ENCODE measurements around the gene APOL2.
A peak's percentile ranks its signal among the peaks of the same experiment; 100 is the strongest.
"Not testable (repeated sequence)": the region's sequence is repeated elsewhere in the genome, so short reads cannot be mapped to it uniquely, and the experiment has no call there.

APOL2 gene

DNA sequence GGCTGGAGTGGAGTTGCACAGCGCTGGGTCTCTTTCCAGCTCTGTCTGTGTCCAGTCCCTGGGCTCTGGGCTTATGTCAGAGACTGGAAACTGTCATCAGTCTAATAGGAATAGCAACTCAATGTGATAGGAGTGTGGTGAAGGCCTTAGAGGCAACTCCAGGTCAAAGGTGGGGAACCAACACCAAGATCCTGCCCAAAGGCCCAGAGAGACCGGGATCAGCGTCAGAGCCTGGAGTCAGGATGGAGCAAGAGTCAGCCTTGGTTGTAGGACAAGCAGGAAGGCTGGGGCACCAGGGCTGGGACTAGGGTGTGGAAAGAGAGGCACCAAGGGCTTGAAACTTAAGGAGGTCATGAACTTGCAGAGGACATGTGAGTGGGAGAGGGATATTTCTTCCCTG, 23.0 kb upstream of the APOL2 start:
- not testable (repeated sequence) for DNase-seq

DNA sequence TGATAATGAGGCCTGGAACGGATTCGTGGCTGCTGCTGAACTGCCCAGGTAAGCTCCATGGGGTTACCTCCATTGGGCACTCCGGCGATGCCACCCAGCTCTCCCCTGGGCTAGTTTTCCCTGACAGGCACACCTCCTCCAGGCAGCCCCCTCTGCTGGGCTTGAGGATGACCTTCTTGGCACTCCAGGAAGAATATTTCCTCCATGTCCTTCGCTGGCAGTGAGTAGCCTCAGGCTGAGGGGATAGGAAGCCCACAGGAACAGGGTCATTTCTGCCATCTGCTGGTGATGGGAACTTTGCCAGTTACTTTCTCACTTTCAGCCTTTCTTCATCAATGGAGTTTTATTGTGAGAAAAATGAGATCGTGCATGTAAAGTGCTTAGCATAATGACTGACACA, 22.3 kb upstream of the APOL2 start:
- DNase-seq: not testable (repeated sequence)

DNA sequence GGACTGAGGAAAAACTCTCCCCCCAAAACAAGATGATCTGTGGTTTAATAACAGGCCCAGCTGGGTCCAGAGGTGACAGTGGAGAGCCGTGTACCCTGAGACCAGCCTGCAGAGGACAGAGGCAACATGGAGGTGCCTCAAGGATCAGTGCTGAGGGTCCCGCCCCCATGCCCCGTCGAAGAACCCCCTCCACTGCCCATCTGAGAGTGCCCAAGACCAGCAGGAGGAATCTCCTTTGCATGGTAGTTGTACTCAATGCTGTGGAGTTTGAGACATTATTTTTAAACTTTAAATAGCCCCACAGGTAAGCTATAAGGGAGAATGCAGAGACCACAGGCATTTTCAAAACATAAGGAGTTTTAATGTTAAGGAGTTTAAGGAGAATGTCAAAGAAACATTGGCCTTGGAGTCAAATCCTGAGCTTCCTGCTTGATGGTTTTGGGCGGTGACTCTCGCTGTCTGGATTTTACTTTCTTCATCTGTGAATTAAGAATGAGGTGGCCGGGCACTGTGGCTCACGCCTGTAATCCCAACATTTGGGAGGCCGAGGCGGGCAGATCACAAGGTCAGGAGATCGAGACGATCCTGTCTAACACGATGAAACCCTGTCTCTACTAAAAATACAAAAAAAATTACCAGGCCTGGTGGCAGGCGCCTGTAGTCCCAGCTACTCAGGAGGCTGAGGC, 20.4 kb upstream of the APOL2 start:
- no peak for DNase-seq

DNA sequence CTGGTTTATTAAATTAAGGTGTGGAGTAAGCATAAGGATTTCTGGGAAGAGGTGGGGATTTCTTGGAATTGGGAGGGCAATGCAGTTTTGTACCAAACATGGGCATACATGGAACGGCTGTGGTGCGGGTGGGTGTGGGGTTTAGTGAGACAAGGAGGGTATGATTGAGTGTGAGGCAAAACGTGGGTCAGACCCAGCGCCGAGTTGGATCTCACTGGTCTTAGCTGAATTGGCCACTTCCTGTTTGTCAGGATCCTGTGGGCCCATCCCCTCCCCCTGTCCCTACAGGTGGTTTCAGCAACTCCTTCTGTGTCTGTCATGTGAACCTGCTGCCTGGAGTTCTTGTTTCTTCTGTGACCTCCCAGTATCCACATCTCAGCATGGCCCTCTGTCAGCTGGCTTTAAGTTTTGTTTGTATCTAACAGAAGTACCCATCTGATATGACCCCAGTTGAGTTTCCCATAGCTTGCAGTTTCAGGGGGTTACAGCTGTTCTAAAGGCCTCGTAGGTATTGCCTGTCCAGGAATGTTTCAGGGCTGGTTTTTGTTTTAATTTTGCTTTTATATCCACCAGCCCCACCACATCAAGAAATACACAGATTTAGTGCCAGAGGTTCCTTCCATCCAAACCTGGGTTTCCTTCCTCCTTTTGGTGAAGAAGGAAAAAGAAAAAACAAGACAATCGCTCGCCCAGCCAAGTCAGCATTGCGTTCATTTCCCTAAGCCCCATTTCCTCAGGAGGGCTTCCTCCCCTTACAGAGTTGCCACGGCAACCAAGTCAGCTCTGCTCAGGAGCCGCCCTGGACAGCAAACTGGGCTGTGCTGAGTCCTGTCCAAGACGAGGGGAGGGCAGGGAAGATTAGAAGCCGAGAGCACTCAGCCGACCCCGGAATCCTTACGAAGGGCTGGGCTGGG, 19.6 kb upstream of the APOL2 start:
- DNase-seq: no peak

DNA sequence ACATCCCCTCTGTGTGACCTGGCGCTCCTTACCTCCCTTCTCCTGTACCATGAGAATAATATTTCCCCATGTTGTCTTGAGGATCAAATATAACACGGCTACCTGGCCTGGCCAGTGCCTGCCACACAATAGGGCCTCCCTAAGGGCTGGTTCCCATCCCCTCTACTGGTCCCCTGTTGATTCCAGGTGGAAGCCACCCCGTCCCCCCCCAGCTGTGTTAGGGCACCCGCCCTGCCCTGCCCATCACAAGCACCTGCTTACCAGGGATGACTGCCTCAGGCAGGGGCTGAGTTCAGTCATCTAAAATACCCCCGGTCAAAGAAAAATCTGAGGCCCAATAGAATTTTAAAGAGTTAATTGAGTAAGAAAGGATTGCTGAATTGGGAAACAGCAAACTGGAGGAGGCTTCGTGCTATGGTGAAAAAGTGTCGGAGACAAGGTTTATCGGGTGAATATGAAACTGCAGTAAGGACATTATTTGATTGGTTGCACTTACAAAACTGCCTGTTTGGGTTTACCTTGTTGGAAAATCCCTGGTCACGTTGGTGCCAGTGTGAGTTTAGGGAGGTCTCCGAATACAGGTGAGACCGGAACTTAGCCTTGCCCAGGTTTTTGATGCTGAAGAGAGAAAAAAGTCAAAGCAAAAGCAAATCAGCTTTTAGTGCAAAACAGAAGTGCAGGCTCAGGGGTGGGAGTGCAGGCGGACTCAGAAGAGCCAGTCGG, 18.8 kb upstream of the APOL2 start:
- DNase-seq: no peak

DNA sequence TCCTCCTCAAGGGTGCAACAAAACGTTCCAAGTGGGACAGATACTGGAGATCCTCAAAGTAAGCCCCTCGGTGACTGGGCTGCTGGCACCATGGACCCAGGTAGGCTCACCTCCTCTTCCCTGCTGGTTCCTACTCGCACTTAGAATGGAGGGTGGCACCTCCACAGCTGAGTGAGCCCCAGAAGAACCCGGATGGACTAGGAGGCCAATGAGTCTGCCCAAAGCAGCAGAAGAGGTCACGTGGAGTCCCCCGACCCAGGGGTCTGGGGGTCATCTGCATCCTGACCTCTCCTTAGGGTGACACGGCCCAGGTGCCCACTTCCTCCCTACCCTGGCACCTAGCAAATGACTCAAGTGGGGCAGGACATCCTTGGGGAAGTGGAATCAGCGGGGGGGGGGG, 18.0 kb upstream of the APOL2 start:
- no peak for DNase-seq

DNA sequence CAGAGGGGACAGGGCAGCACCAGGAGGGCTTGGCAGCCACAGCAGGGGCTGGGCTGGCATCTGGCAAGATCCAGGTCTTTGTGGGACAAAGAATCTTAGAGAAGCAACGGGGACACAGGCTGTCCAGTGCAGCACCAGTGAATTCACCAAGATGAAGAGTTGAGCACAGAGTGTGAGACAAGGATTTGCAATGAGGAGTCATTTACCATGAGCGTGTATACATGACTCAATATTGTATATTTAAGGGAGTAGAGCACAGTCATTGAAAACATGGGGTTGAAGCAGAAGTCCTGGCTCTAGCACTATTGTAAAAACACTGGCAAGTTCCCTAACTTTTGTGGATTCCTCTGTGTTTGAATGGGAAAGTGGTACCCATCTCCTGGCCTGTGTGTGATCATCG, 17.2 kb upstream of the APOL2 start:
- no peak for DNase-seq

DNA sequence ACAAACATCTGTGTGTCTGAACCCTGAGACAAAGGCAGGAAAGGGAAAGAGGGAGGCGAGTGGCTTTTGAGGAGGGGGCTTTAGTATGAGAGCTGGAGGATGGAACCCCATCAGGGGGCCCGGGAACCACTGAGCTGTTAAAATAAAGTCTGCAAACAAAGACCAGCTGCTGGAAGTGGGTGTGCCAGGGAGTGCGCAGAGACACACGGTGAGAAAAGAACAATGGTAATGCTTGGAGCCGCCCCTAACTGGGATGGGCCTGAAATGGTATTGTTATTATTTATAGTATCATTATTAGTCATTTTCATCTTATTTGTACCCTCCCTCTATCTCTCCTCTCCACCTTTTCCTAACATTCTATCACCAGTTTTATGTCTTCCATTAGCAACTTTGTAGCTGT, 16.2 kb upstream of the APOL2 start:
- not testable (repeated sequence) for DNase-seq

DNA sequence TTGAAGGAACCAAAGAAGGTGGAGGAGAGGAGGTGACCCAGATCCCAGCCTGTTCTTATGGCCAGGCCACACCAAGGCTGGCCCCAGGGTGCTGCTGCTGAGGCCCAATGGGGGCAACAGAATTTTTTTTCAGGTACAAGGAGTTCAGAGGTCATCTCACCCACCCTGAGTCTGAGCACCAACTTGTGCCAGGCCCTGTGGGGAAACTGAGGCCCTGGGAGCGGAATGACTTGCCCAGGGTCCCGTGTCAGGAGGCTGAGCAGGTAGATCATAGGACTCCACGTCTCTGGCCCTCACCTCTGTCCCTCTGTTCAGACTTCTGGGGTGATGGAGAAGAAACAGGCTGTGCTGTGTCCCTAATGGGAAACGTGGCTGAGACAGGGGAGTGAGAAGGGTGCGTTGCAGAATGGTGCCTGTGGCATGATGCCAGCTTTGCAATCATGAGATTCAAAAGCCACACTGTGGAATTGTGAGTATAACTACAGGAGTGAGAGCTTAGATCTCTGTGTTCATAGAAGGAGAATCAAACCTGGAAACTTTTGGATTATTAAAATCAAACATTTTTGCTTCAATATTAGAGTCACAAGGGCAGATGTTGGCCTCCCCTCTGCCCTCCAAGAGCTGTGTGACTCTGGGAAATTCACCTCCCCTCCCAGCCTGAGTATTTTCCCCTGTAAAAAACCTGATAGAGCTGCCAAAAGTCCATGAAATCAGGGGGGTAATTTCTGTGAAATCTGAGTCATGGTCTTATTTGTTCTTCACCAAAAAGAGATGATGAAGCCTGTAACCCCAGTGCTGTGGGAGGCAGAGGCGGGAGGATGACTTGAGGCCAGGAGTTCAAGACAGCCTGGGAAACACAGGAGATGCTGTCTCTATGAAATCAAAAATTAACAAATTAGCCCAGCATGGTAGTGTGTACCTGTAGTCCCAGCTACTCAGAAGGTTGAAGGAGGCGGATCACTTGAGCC, 14.5 kb upstream of the APOL2 start:
- DNase-seq: no peak

DNA sequence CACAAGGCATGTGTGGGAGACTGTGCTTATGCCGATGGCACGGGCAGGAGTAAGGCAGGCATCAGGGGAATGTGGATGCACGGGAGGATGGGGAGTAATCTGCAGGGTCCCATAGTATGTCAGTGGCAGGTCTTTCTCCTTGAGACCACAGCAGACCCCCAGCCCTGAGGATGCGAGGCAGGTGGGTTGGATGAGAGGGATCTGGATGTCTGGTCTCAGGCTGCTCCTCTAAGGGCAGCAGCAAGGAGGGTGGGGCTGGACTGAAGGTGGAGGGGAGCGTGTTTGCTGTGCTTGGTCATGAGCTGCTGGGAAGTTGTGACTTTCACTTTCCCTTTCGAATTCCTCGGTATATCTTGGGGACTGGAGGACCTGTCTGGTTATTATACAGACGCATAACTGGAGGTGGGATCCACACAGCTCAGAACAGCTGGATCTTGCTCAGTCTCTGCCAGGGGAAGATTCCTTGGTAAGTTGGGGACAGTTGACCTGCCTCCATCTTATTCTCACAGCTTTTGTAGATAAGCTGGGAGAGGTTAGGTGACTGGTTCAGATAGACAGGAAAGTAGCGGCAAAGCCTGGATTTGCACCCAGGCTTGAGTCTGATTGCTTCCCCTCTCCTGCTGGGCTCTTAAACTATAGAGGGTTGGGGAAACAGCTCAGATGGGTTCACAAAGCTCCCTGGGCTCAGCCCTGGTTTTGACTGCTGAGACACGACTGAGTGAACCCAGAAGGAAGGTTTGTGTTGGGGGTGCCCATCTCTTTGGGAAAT, 13.6 kb upstream of the APOL2 start, which contains the start of gene APOL1:
TSS of gene APOL1 (plus strand) at position 380 of the 769 bp plus-strand sequence. CDS start 1,823 bp downstream, outside the sequence.
- peak; percentile 7 for DNase-seq

DNA sequence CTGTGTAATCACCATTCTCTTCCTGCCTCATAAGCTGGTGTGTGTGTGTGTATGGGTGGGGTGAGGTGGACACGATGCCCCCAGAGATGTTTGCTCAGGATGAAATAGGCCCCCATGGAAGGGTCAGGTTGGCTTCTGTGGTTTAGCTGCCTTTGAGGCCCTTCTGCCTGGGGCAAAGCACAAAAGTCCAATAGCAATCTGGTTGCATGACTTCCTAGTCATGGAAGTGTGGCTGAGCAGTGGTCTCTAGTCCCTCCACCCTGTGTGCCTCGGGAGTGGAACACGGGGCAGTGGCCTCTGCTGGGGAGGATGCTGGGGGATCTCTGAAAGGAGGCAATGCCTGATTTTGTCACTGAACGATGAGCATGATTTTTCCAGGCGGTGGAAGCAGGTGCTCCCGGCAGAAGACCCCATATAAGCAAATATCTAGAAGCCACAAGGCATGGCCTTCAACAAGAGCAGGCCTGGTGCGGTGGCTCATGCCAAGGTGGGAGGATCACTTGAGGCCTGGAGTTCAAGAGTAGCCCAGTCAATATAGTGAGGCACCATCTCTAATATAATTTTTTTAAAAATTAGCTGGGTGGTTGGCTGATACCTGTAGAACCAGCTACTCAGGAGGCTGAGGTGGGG, 12.8 kb upstream of the APOL2 start:
- DNase-seq: not testable (repeated sequence)

DNA sequence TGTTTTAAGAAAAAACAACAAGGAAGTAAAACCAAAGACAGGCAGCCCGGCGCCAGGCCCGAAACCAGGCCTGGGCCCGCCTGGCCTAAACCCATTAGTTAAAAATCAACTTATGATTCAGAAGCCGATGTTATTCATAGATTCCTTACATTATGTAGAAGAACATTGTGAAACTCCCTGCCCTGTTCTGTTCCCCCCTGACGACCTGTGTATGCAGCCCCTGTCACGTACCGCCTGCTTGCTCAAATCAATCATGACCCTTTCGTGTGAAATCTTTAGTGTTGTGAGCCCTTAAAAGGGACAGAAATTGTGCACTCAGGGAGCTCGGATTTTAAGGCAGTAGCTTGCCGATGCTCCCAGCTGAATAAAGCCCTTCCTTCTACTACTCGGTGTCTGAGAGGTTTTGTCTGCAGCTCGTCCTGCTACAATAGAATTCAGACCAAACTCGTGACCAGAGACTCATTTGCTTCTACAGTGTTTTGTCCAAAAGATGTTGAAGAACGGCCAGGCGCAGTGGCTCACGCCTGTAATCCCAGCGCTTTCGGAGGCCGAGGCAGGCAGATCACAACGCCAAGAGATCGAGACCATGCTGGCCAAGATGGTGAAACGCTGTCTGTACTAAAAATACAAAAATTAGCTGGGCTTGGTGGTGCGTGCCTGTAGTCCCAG, 11.1 kb upstream of the APOL2 start:
- not testable (repeated sequence) for DNase-seq

DNA sequence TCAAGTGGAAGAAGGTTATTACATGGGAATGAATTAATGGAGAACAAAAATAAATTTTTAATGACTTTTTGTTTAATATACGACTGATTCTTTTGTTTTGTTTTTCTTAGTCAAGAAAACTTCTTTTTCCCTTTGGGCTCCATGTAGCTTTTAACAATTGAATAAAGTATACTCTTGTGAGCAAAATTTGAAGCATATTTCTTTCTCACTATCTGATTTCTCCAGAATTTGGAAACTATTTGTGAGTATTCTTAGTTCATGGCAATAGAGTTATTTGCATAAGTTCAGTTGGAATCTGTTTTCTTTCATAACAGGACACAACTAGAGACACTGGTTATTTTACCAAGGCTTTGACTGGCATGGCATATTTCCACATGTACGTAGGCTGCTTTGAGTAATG, 9.8 kb upstream of the APOL2 start:
- no peak for DNase-seq

DNA sequence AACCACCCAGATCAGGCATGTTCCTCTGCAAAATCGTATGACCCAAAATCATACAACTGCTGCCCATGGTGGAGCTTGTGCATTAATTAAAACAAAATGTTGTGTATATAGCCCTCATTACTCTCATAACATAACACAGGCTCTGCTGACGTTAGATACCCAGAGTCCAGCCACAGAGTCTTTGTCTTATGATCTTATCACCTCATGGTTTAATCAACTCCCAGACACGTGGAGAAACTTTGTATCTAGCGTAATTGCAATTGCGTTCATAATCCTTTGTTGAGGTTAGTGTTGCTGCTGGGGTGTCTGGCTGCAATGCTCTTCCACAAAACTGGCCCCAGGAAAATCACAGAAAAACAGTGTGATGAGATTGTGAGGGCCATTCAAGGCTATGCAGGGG, 8.6 kb upstream of the APOL2 start:
- no peak for DNase-seq

DNA sequence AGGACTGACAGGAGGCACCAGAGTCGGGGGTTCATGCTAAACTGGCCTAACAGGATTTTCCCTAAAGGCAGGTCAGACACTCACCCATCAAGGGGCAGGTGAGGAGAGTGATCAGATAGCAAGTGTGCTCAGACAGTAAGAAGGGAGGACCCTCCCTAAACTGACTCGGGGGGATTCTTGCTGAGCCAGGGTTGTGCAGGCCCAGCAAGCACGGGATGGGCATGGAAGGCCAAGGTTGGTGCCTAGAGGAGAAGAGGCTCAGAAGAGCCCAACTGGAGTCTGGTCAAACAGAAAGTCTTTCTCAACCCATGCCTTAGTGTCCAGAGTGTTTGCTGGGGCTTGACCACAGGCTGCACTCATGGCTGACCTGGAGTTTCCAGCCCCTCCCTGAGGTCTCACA, 7.4 kb upstream of the APOL2 start:
- DNase-seq: no peak

DNA sequence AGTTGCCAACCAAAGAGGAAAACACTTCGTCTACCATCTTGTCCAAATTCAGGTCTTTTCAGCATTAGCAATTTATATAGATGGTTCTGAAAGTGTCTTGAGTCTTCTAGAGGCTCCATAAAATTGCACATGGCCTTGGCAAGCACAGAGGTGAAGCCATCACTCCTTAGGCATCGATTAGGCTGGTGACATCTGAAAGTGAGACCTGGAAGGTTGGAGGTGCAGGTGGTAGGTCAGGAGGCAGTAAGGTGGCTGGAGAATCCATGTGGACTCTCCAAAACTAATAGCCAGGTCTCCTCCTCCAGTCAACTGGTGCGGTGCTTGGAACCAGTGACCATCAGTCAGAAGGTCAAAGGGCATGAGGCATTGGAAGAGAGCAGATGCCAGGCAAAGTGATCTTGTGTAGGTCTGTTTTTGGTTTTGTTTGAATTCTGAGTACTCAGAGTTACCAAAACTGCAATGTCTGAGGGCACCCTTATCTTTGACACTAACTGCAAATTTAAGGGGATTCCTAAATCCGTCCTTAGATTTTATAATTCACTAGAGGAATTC, 6.6 kb upstream of the APOL2 start:
- no peak for DNase-seq

DNA sequence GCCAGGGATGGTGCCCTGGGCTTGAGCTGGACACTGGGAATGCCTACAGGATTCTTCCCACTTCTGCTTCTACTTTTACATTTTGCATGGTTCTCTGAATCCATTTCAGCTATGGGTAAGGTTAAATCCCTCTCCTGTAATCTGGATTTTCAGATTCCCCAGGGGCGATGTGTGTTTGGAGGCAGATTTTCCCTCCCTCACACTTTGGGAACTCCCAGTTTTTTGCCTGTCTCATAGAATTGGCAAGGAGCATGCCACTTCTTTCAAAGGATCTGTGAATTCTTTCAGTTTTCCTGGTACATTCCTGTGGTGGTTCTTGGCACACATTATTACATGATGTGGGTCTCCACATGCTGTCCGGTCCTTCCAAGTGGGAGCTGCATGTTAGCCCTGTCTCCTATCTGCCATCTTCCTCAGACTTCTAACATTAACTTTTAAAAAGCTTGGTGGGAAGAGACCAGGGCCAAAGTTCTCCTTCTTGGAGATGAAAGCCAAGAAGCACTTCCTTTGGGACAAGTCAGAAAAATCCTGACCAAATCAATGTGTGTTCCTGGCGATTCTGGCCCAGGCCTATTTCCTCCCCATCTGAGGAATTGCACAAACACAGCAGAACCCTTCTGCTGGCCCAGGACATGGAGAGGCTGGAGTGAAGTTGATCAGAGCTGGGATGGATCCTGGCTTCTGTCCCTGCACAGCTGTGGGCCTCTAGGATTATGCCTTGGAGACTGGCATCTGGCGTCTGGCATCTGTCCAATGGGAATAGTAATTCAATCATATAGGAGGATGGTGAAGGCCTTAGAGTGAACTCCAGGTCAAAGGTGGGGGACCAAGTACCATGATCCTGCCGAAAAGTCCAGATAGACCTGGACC, 5.4 kb upstream of the APOL2 start:
- no peak for DNase-seq

DNA sequence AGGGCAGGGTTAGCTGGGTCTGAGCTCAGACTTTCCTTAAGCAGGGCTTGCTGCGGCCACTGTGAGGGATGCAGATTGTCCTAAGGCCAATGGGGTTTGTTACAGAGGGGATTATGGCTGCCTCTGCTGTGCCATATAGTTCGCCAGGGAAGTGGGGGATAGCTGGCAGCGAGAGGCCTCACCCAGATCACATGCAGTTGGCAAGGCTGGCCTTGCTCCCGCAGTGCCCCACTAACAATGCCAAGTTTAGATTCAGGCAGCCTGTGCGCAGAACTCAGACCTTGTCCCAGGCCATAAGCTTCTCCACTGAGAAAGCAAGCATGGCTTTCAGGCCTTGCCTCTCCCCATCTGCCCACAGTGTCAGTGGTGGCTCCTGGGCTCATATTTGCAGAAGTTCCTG, 4.7 kb upstream of the APOL2 start:
- DNase-seq: no peak

DNA sequence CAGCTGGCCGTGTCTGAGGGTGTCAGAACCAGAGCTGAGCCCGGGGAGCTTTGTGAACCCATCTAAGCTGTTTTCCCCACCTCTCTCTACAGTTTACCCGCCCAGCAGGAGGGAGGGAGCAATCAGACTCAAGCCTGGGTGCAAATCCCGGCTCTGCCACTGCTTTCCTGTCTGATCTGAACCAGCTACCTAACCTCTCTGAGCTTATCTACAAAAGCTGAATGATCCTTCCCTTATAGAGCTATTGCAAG, 252 bp downstream of the APOL2 start:
- no peak for DNase-seq
